HL-60 (cell line): Measurements from ENCODE around the gene PLA2G4D.

ENCODE experiments used
- POLR2AphosphoS5 ChIP-seq: IDR thresholded peaks from 2 replicates; pipeline ENCODE4 v1.6.1; 2012; ENCODE audit warnings: low read depth
- TF ChIP-seq, protein P1 (sequence below): IDR thresholded peaks from 2 replicates; pipeline ENCODE4 v1.6.1; 2012; ENCODE audit warnings: low read depth; ENCODE audit not compliant: insufficient replicate concordance

DNA sequence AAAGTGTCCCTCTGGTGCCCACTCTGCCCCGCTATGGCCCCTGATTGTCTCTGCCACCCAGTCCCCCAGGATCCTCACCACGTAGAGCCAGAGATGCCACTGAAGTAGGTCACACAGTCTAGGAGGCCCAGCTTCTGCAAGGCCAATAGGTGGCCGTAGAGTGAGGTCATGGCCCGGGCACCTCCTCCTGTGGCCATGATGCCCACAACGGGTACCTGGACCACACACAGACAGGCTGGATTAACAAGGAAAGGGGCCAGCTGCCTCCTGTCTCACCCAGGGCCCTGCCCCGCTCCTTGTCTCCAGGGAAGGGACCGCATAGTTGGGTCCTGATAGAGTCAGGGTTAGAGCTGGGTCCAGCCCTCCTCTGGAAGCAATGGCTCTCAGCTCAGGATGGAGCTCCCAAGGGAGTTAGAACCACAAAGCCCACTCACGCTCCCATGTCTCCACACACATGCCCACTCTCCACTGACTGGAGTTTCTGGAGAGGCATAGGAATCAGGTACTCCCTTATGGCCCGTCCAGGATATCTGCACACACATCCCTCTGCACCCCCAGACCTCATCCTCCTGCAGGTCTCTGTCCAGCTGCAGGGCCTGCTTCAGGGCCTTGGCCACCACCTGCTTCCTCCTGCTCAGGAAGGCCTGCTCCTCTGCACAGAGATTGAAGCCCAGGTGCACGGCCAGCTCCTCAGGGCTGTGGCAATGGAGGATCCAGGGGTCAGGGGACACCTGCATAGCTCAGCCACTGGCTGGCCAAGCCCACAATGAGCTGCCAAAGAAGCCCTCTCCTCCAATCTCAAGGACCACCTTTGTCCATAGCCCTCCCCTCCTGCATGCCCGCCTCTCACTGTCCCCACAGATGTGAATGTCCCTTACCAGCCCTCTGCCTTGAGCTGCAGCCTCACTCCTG is 13.2 kb downstream of the PLA2G4D start:
- TF ChIP-seq, protein P1, sequence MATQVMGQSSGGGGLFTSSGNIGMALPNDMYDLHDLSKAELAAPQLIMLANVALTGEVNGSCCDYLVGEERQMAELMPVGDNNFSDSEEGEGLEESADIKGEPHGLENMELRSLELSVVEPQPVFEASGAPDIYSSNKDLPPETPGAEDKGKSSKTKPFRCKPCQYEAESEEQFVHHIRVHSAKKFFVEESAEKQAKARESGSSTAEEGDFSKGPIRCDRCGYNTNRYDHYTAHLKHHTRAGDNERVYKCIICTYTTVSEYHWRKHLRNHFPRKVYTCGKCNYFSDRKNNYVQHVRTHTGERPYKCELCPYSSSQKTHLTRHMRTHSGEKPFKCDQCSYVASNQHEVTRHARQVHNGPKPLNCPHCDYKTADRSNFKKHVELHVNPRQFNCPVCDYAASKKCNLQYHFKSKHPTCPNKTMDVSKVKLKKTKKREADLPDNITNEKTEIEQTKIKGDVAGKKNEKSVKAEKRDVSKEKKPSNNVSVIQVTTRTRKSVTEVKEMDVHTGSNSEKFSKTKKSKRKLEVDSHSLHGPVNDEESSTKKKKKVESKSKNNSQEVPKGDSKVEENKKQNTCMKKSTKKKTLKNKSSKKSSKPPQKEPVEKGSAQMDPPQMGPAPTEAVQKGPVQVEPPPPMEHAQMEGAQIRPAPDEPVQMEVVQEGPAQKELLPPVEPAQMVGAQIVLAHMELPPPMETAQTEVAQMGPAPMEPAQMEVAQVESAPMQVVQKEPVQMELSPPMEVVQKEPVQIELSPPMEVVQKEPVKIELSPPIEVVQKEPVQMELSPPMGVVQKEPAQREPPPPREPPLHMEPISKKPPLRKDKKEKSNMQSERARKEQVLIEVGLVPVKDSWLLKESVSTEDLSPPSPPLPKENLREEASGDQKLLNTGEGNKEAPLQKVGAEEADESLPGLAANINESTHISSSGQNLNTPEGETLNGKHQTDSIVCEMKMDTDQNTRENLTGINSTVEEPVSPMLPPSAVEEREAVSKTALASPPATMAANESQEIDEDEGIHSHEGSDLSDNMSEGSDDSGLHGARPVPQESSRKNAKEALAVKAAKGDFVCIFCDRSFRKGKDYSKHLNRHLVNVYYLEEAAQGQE, result no peak
- no peak for TF ChIP-seq POLR2AphosphoS5
